H9 (cell line): ENCODE measurements around the gene NOXA1. TPM values are rescaled to one million over a fixed set of nuclear protein-coding genes. Genes with fewer than 3 reads are reported as not detected.

Source experiments
- DNase-seq: peaks from one replicate; pipeline ENCODE4 v3.0.0-alpha.2; 2017
- H2AFZ ChIP-seq: one replicate; pipeline ENCODE4 v1.6.1; 2013; ENCODE audit warnings: mild to moderate bottlenecking, low read length, control low read depth, moderate library complexity
- H2AK5ac ChIP-seq: 2 replicates; pipeline ENCODE4 v1.6.1; 2013; ENCODE audit warnings: low read length, control low read depth, mixed read lengths; ENCODE audit not compliant: insufficient read length
- H2BK120ac ChIP-seq: one replicate; pipeline ENCODE4 v1.6.1; 2013; ENCODE audit warnings: low read depth, mild to moderate bottlenecking, low read length, control low read depth, inconsistent platforms; ENCODE audit not compliant: poor library complexity, severe bottlenecking
- H2BK12ac ChIP-seq: 2 replicates; pipeline ENCODE4 v1.6.1; 2013; ENCODE audit warnings: low read length, control low read depth, mixed read lengths, low read depth; ENCODE audit not compliant: insufficient read length
- H2BK15ac ChIP-seq: 2 replicates; pipeline ENCODE4 v1.6.1; 2013; ENCODE audit warnings: low read depth, low read length, control low read depth
- H2BK20ac ChIP-seq: one replicate; pipeline ENCODE4 v1.6.1; 2013; ENCODE audit warnings: low read depth, mild to moderate bottlenecking, low read length, control low read depth, inconsistent platforms; ENCODE audit not compliant: poor library complexity, severe bottlenecking
- H2BK5ac ChIP-seq: 2 replicates; pipeline ENCODE4 v1.6.1; 2013; ENCODE audit warnings: low read length, control low read depth, mixed read lengths; ENCODE audit not compliant: insufficient read length
- H3K14ac ChIP-seq: 2 replicates; pipeline ENCODE4 v1.6.1; 2013; ENCODE audit warnings: low read length, control low read depth; ENCODE audit not compliant: insufficient read depth
- H3K18ac ChIP-seq: 2 replicates; pipeline ENCODE4 v1.6.1; 2013; ENCODE audit warnings: low read depth, mild to moderate bottlenecking, mixed read lengths, low read length, control low read depth; ENCODE audit not compliant: insufficient read length
- H3K23ac ChIP-seq: 2 replicates; pipeline ENCODE4 v1.6.1; 2013; ENCODE audit warnings: low read length, control low read depth, mixed read lengths, low read depth; ENCODE audit not compliant: insufficient read length
- H3K23me2 ChIP-seq: 2 replicates; pipeline ENCODE4 v1.6.1; 2013; ENCODE audit warnings: low read depth, mild to moderate bottlenecking, mixed read lengths, low read length, control low read depth; ENCODE audit not compliant: insufficient read length, poor library complexity, severe bottlenecking
- H3K27ac ChIP-seq: 2 replicates; pipeline ENCODE4 v1.5.1; 2013; ENCODE audit warnings: low read length, control low read depth, mixed read lengths, low read depth; ENCODE audit not compliant: insufficient read length
- H3K27me3 ChIP-seq: 2 replicates; pipeline ENCODE4 v1.6.1; 2013; ENCODE audit warnings: low read length, control low read depth, inconsistent platforms; ENCODE audit not compliant: insufficient read depth
- H3K4ac ChIP-seq: 2 replicates; pipeline ENCODE4 v1.6.1; 2013; ENCODE audit warnings: low read depth, mild to moderate bottlenecking, control low read depth, inconsistent platforms, low read length, moderate library complexity
- H3K4me1 ChIP-seq: 2 replicates; pipeline ENCODE4 v1.6.1; 2013; ENCODE audit warnings: low read length, control low read depth, inconsistent platforms; ENCODE audit not compliant: insufficient read depth
- H3K4me2 ChIP-seq: 2 replicates; pipeline ENCODE4 v1.6.1; 2013; ENCODE audit warnings: low read length, control low read depth, mixed read lengths; ENCODE audit not compliant: insufficient read length, insufficient read depth
- H3K56ac ChIP-seq: 2 replicates; pipeline ENCODE4 v1.6.1; 2013; ENCODE audit warnings: low read depth, mild to moderate bottlenecking, mixed read lengths, low read length, control low read depth; ENCODE audit not compliant: insufficient read length
- H3K79me1 ChIP-seq: 2 replicates; pipeline ENCODE4 v1.6.1; 2013; ENCODE audit warnings: low read depth, mild to moderate bottlenecking, moderate library complexity, low read length, control low read depth, inconsistent platforms; ENCODE audit not compliant: insufficient read depth, poor library complexity, severe bottlenecking
- H3K79me2 ChIP-seq: 2 replicates; pipeline ENCODE4 v1.6.1; 2013; ENCODE audit warnings: low read length, control low read depth, inconsistent platforms; ENCODE audit not compliant: insufficient read depth
- H3K9ac ChIP-seq: 2 replicates; pipeline ENCODE4 v1.6.1; 2013; ENCODE audit warnings: low read length, control low read depth, mixed read lengths; ENCODE audit not compliant: insufficient read length; ENCODE audit errors: extremely low read depth
- H3K9me3 ChIP-seq: one replicate; pipeline ENCODE4 v1.6.1; 2013; ENCODE audit warnings: low read depth, low read length, inconsistent platforms; ENCODE audit not compliant: control insufficient read depth
- H3T11ph ChIP-seq: one replicate; pipeline ENCODE4 v1.6.1; 2013; ENCODE audit warnings: mild to moderate bottlenecking, low read length, control low read depth, inconsistent platforms
- H4K20me1 ChIP-seq: one replicate; pipeline ENCODE4 v1.6.1; 2013; ENCODE audit not compliant: control insufficient read depth, insufficient read length, insufficient read depth
- H4K5ac ChIP-seq: 2 replicates; pipeline ENCODE4 v1.6.1; 2013; ENCODE audit warnings: low read depth, mild to moderate bottlenecking, mixed read lengths, low read length, control low read depth; ENCODE audit not compliant: insufficient read length
- H4K8ac ChIP-seq: replicated peaks from 2 replicates; pipeline ENCODE4 v1.6.1; 2013; ENCODE audit warnings: low read length, control low read depth, mixed read lengths, low read depth; ENCODE audit not compliant: insufficient read length
- H4K91ac ChIP-seq: 2 replicates; pipeline ENCODE4 v1.6.1; 2013; ENCODE audit warnings: low read depth, mild to moderate bottlenecking, moderate library complexity, mixed read lengths, low read length, control low read depth; ENCODE audit not compliant: insufficient read length
- H3K27ac Mint-ChIP-seq, 3 experiments: 2 replicates in 2 of 3; 3 replicates in 1 of 3; pipeline ENCODE4 v1.8.0; 2020 to 2021; ENCODE audit warnings: mixed read lengths in 3 of 3, mild to moderate bottlenecking in 1 of 3, moderate library complexity in 1 of 3
- H3K27me3 Mint-ChIP-seq: 2 replicates; pipeline ENCODE4 v1.8.0; 2021; ENCODE audit warnings: low read depth, mild to moderate bottlenecking, moderate library complexity, mixed read lengths
- H3K36me3 Mint-ChIP-seq, 3 experiments: 2 replicates in 2 of 3; 3 replicates in 1 of 3; pipeline ENCODE4 v1.8.0; 2020 to 2021; ENCODE audit warnings: low read depth in 3 of 3, mixed read lengths in 3 of 3; ENCODE audit not compliant: insufficient read depth in 1 of 3
- H3K4me1 Mint-ChIP-seq, 2 experiments: 2 replicates each; pipeline ENCODE4 v1.8.0; 2020; ENCODE audit warnings: mixed read lengths in 2 of 2
- H3K4me3 Mint-ChIP-seq, 2 experiments: 2 replicates in 1 of 2; 3 replicates in 1 of 2; pipeline ENCODE4 v1.8.0; 2020 to 2021; ENCODE audit warnings: mild to moderate bottlenecking in 2 of 2, mixed read lengths in 2 of 2, moderate library complexity in 1 of 2
- H3K9me3 Mint-ChIP-seq, 2 experiments: 2 replicates in 1 of 2; 3 replicates in 1 of 2; pipeline ENCODE4 v1.8.0; 2020; ENCODE audit warnings: mild to moderate bottlenecking in 2 of 2, mixed read lengths in 2 of 2, moderate library complexity in 1 of 2
- WGBS: extraction: QIAGEN DNeasy Blood & Tissue Kit; methylation state at CpG from one replicate; pipeline ENCODE4 v1.1.7; 2013; ENCODE audit warnings: missing lambda C conversion rate, low lambda C conversion rate, mixed read lengths; ENCODE audit not compliant: insufficient read length; ENCODE audit errors: extremely low coverage; 5-methylcytosine and 5-hydroxymethylcytosine counted together
- total RNA-seq: library from RNA; stranded (reverse); gene quantifications from 2 replicates; pipeline ENCODE4 v1.2.1, GENCODE V29; 2021
- TF ChIP-seq, protein P1 (sequence below): fragments of 200-600 bp; sonication (generic); conservative IDR thresholded peaks from 3 replicates; pipeline ENCODE4 v1.8.0; 2021; ENCODE audit warnings: antibody characterized with exemption, mild to moderate bottlenecking

Gene NOXA1
- total RNA-seq, 1 experiment from 2014 or later = 2.0 TPM

DNA sequence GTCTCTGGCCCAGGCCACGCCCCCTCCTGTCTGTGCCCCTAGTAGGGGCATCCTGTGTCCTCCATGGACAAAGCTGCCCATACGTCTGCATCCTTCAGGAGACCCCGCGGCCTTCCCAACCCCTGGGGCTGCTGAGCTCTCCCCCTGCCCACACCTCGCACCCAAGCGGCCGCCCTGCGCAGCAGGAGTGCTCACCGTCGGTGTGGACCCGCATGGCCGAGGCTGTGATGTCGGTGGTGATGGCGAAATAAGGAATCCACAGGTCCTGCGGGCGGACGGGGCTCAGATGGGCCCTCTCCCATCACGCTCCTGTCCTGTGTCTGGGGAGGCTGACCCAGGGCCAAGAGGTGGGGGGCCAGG lies 40.7 kb downstream of the NOXA1 start:
- Histone ChIP-seq H4K20me1 (no peaks in the 10 kb centered on the region), H2BK120ac (no peak overlapping the region), H2BK12ac (no peak overlapping the region), H2BK20ac (no peak overlapping the region), H3K4me1 (no peaks in the 10 kb centered on the region), H3T11ph (no peak overlapping the region), H2AK5ac (no peak overlapping the region), H2AFZ (no peak overlapping the region), H3K18ac (no peak overlapping the region), H3K9me3 (no peaks in the 10 kb centered on the region), H2BK15ac (no peak overlapping the region), H2BK5ac (no peak overlapping the region), H4K91ac (no peak overlapping the region), H4K8ac (no peak overlapping the region), H3K9ac (no peak overlapping the region), H3K23me2 (peaks cover 5% of the 10 kb centered on the region), H3K56ac (no peak overlapping the region), H3K4me2 (no peak overlapping the region), H3K14ac (no peak overlapping the region), H3K23ac (no peak overlapping the region), H3K4ac (no peak overlapping the region), H4K5ac (no peak overlapping the region), H3K79me1 (no peaks in the 10 kb centered on the region), H3K79me2 (no peaks in the 10 kb centered on the region), H3K27ac (no peak overlapping the region), H3K27me3 (no peaks in the 10 kb centered on the region; the same call in 1 of the 2 replicates)
- peaks cover 34% of the 10 kb centered on the region for H3K27me3 Mint-ChIP-seq
- no peaks in the 10 kb centered on the region for H3K36me3 Mint-ChIP-seq
- no peak for DNase-seq
- H3K27ac Mint-ChIP-seq = no peak overlapping the region
- WGBS = no CpG with 5 or more reads among the region's 18 CpGs
- H3K4me3 Mint-ChIP-seq = no peak overlapping the region
- peaks cover 0 to 2% of the 10 kb centered on the region in 2 experiments; a peak in 1 of 4 replicates for H3K4me1 Mint-ChIP-seq
- TF ChIP-seq, protein P1, sequence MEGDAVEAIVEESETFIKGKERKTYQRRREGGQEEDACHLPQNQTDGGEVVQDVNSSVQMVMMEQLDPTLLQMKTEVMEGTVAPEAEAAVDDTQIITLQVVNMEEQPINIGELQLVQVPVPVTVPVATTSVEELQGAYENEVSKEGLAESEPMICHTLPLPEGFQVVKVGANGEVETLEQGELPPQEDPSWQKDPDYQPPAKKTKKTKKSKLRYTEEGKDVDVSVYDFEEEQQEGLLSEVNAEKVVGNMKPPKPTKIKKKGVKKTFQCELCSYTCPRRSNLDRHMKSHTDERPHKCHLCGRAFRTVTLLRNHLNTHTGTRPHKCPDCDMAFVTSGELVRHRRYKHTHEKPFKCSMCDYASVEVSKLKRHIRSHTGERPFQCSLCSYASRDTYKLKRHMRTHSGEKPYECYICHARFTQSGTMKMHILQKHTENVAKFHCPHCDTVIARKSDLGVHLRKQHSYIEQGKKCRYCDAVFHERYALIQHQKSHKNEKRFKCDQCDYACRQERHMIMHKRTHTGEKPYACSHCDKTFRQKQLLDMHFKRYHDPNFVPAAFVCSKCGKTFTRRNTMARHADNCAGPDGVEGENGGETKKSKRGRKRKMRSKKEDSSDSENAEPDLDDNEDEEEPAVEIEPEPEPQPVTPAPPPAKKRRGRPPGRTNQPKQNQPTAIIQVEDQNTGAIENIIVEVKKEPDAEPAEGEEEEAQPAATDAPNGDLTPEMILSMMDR = no peak
- H3K9me3 Mint-ChIP-seq = no peaks in the 10 kb centered on the region
